ENCODE measurements around the gene ANAPC4. TPM values are rescaled to one million over a fixed set of nuclear protein-coding genes. Genes with fewer than 3 reads are reported as not detected.

ANAPC4 gene
- total RNA-seq, 1 donor from 2014 or later, result 37.4 TPM

DNA sequence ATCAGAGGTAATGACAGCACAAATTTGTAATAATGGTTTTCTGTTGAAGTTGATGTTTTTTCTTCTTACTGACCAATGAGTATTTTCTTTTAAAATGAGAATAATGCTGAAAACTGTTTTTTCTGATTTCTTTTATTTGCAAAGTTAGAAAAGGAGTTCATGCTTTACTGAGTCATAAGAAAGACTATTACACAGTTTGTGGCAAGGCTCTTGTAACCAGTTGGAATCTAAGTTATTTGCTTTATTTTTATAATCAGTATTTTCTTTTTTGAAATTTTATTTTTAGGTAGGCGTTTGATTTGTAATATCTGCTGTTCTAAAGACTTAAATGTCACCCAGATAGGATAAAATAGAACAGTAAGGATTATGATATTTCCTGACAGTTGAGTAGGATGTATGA is 25.5 kb downstream of the ANAPC4 start:
- DNase-seq, result no peak
- no peak overlapping the region for H3K4me3 Mint-ChIP-seq
- H3K36me3 Mint-ChIP-seq (ENCODE audit: low read depth), result peaks cover 55% of the 10 kb centered on the region
- peaks cover 4% of the 10 kb centered on the region for H3K4me1 Mint-ChIP-seq
- no peak overlapping the region for H3K27ac Mint-ChIP-seq
- H3K9me3 Mint-ChIP-seq, result no peaks in the 10 kb centered on the region
- intact Hi-C loops (cut with micrococcal nuclease), result no loop called here
- no peaks in the 10 kb centered on the region for H3K27me3 Mint-ChIP-seq

DNA sequence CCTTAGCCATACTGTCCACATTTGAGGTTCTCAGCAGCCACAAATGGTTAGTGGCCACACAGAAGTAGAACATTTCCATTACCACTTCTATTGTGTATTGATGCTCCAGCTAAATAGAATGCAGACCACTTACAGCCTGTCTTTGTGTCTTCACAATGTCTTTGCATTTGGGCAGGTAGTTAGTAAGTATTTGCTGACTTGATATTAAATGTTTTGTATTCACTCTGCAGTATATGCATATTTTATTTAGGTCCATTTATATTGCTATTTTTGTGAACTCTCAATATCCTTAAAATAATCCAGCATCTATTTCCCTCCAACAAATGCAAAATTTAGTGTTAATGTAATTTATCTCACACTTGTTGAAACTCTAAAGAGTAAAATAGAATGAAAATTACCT is 26.6 kb downstream of the ANAPC4 start:
- no peak overlapping the region for H3K27ac Mint-ChIP-seq
- H3K36me3 Mint-ChIP-seq (ENCODE audit: low read depth), result peaks cover 52% of the 10 kb centered on the region
- no peak for DNase-seq
- H3K4me3 Mint-ChIP-seq, result no peak overlapping the region
- H3K9me3 Mint-ChIP-seq, result no peaks in the 10 kb centered on the region
- no peaks in the 10 kb centered on the region for H3K27me3 Mint-ChIP-seq
- intact Hi-C loops (cut with micrococcal nuclease), result no loop called here
- peaks cover 4% of the 10 kb centered on the region for H3K4me1 Mint-ChIP-seq

DNA sequence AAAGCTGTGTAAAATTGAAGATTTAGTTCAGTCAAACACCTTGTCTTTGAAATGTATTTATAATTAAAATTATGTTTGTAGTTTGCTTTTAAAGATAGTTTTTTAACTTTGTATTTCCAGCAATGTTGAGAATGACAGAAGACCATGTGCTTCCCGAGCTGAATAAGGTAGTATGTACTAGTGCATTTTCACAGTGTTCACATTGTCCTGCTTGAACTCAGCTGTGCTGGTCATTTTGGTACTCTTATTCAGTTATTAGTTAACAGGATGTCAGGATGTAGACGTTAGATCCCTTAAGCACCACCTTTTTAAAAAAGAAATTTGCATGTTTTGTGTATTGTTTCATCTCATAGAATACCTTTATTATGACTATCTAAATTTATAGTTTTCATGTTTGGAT is 28.4 kb downstream of the ANAPC4 start:
- Mint-ChIP-seq H3K27me3 (no peaks in the 10 kb centered on the region), H3K9me3 (no peaks in the 10 kb centered on the region), H3K4me1 (peaks cover 3% of the 10 kb centered on the region), H3K4me3 (no peak overlapping the region), H3K36me3 (ENCODE audit: low read depth) (peaks cover 53% of the 10 kb centered on the region), H3K27ac (no peak overlapping the region)
- intact Hi-C loops (cut with micrococcal nuclease), result no loop called here
- no peak for DNase-seq

DNA sequence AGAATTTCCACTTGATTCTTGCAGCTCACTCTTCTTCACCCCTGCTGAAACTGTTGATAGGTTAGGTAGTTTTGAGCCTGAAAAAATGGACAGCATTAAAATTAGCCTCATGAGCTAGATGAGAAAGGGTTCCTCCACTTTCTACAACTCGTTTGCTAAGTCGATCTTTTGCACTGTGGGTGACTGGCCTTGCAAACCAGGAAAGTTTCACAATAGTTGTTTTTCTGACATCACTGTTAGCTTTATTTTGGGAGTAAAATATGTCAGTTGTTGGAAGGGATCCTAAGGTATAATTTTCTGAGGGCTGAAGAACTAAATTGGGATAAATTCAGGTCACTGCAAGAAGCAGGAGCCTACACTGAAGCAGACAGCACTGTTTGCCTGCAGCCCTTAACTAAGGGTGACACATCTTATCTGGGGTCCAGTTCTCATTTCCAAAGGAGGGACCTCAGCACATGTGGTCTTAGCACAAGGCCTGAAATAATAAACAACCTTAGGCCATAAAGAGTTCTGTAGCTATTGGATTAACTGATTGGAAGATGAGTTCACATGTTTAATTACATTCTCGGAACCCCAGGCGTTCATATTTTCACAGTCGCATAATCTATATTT is 29.1 kb downstream of the ANAPC4 start:
- no peak for DNase-seq
- H3K4me3 Mint-ChIP-seq, result no peak overlapping the region
- peaks cover 56% of the 10 kb centered on the region for H3K36me3 Mint-ChIP-seq (ENCODE audit: low read depth)
- intact Hi-C loops (cut with micrococcal nuclease), result no loop called here
- H3K9me3 Mint-ChIP-seq, result no peaks in the 10 kb centered on the region
- H3K27ac Mint-ChIP-seq, result no peak overlapping the region
- no peaks in the 10 kb centered on the region for H3K27me3 Mint-ChIP-seq
- no peaks in the 10 kb centered on the region for H3K4me1 Mint-ChIP-seq

DNA sequence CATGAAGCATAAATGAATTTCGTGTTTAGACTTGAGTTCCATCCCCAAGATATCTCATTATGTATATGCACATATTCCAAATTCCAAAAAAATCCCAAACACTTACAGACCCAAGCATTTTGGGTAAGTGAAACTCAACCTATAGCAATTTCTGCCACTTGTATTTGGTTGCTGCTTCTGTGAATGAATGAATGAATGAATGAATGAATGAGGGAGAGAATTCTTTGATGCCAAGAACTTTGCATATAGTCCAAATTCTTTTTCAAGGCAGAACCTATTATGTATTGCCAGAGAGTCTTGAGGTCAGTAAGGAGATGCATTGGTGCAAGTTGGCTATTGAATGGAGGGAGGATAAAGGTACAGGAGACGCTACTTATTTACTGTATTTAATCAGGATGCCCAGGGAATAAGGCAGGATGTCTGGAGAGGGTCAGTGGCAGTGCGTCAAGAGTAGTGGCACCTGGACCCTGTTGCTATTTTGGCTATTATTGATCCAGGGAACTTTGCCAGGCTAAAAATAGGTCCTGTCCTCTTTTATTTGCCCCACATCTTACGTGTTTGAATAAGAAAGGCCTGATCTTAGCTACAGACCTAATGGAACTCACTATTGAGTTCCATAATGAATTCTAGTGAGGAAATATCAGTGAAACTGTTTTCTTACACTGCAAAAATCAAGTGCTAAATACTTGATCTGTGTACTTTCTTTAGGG is 33.9 kb downstream of the ANAPC4 start:
- Mint-ChIP-seq H3K9me3 (no peaks in the 10 kb centered on the region), H3K27me3 (no peaks in the 10 kb centered on the region), H3K4me1 (no peaks in the 10 kb centered on the region), H3K36me3 (ENCODE audit: low read depth) (peaks cover 59% of the 10 kb centered on the region), H3K27ac (no peak overlapping the region), H3K4me3 (no peak overlapping the region)
- no peak for DNase-seq
- intact Hi-C loops (cut with micrococcal nuclease), result no loop called here

DNA sequence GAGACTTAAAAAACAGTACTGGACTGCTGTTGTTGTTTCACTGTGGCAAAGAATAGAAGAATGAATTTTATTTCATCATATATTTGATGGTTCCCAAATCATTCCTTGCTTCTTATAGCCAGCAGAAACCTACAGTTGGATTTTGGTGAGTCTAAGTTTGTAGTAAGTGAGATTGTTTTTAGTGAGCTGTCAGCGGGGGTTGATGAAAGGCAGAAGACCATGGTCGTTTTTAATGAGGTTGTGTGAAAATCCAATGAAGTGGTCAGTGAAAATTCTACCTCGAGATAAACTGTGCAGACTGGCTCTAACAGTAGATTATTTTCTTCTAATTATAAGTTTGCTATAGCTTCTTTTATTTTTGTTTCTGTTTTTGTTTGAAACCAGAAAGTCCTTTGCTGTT is 36.2 kb downstream of the ANAPC4 start:
- no peaks in the 10 kb centered on the region for H3K27me3 Mint-ChIP-seq
- H3K4me3 Mint-ChIP-seq, result no peak overlapping the region
- intact Hi-C loops (cut with micrococcal nuclease), result no loop called here
- no peak for DNase-seq
- no peaks in the 10 kb centered on the region for H3K4me1 Mint-ChIP-seq
- H3K36me3 Mint-ChIP-seq (ENCODE audit: low read depth), result peaks cover 55% of the 10 kb centered on the region
- H3K9me3 Mint-ChIP-seq, result no peaks in the 10 kb centered on the region
- H3K27ac Mint-ChIP-seq, result no peak overlapping the region

DNA sequence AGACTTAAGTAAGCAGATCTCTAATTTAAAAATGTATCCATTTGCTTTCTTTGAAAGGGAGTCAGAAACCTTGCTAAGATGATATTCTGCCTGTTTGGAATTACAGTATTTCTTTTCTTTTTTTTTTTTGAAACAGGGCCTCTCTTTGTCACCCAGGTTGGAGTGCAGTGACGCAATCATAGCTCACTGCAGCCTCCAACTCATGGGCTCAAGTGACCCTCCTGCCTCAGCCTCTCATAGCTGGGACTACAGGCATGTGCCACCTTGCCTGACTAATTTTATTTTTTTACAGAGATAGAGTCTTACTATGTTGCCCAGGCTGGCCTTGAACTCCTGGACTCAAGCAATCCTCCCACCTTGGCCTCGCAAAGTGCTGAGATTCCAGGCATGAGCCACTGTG is 40.0 kb downstream of the ANAPC4 start:
- intact Hi-C loops (cut with micrococcal nuclease), result no loop called here
- no peak for DNase-seq
- H3K9me3 Mint-ChIP-seq, result no peaks in the 10 kb centered on the region
- H3K27me3 Mint-ChIP-seq, result no peaks in the 10 kb centered on the region
- H3K4me3 Mint-ChIP-seq, result no peak overlapping the region
- no peaks in the 10 kb centered on the region for H3K4me1 Mint-ChIP-seq
- H3K36me3 Mint-ChIP-seq (ENCODE audit: low read depth), result peaks cover 30% of the 10 kb centered on the region
- no peak overlapping the region for H3K27ac Mint-ChIP-seq

DNA sequence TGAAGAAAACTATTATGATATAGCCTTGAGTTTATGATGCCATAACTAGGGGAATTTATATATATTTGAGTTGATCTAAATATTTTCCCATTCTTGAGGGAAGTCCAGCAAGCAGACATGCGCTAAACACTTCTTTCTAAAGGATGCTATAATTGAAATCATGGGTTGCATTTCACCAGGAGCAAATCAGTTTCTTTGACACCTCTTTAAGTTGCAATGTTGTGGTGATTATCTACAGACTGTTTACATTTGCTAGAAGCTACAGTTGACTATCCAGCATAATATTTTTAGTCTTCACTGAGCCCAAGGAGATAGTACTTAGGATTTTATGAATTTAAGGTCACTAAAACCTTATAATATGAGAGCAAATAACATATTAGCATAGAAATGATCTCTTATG is 43.9 kb downstream of the ANAPC4 start:
- no peak overlapping the region for H3K4me3 Mint-ChIP-seq
- DNase-seq, result no peak
- no peaks in the 10 kb centered on the region for H3K27me3 Mint-ChIP-seq
- intact Hi-C loops (cut with micrococcal nuclease), result no loop called here
- H3K9me3 Mint-ChIP-seq, result no peaks in the 10 kb centered on the region
- no peak overlapping the region for H3K27ac Mint-ChIP-seq
- H3K36me3 Mint-ChIP-seq (ENCODE audit: low read depth), result peaks cover 20% of the 10 kb centered on the region
- peaks cover 3% of the 10 kb centered on the region for H3K4me1 Mint-ChIP-seq

DNA sequence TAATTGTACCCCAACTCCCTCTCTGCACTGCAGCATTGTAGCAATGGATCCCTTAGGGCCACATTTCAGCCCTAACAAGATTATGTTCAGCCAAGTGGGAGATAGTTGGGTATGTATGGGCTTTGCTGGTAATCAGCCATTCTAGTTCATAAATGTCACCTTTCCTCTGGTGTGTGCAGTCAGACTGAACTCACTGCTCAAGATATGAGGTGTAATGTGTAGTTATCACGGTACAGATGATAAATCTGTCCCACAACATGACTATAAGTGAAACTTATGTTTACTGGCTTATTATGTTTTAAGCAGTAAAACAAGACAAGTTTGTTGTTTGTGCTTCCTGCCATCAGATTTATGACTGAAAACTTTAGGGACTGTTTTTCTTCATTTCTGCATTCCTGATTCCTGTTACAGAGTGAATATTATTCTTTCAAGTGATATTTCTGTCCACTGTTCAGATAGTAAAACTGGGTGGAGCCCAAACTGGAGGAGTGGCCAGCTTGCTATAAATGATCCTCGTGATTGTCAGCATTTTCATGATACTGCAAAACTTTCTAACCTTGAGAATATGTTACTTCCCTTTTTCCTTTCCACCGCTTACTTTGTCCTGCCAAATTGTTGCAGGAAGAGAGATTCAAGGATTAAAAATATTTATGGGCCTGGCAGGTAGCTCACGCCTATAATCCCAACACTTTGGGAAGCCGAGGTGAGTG is 44.9 kb downstream of the ANAPC4 start:
- H3K36me3 Mint-ChIP-seq (ENCODE audit: low read depth), result peaks cover 16% of the 10 kb centered on the region
- no peaks in the 10 kb centered on the region for H3K27me3 Mint-ChIP-seq
- peaks cover 3% of the 10 kb centered on the region for H3K4me1 Mint-ChIP-seq
- intact Hi-C loops (cut with micrococcal nuclease), result no loop called here
- H3K4me3 Mint-ChIP-seq, result no peak overlapping the region
- no peak for DNase-seq
- peak overlapping the region; percentile 24 for H3K27ac Mint-ChIP-seq
- H3K9me3 Mint-ChIP-seq, result no peaks in the 10 kb centered on the region

DNA sequence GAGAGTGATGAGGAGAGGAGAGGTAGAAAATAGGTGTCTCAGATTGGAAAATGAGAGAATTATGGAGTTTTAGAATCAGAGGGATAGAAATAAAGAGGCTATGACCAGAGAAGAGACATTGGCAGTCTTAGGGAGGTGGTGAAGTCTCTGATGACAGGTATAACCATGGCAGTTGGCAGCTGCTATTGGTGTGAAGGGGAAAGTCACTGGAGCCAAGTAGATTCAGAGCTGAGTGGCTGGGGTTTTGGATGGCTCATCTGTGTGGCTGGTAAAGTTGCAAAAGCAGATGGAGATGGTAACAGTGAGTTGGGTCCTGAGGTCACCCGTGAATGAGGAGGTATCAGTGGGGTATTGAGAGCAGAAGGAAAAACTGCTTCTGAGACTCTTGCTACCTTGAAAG is 46.5 kb downstream of the ANAPC4 start:
- no peak overlapping the region for H3K4me3 Mint-ChIP-seq
- no peaks in the 10 kb centered on the region for H3K9me3 Mint-ChIP-seq
- intact Hi-C loops (cut with micrococcal nuclease), result no loop called here
- peaks cover 3% of the 10 kb centered on the region for H3K4me1 Mint-ChIP-seq
- H3K27me3 Mint-ChIP-seq, result no peaks in the 10 kb centered on the region
- peaks cover 11% of the 10 kb centered on the region for H3K36me3 Mint-ChIP-seq (ENCODE audit: low read depth)
- H3K27ac Mint-ChIP-seq, result no peak overlapping the region
- DNase-seq, result no peak

DNA sequence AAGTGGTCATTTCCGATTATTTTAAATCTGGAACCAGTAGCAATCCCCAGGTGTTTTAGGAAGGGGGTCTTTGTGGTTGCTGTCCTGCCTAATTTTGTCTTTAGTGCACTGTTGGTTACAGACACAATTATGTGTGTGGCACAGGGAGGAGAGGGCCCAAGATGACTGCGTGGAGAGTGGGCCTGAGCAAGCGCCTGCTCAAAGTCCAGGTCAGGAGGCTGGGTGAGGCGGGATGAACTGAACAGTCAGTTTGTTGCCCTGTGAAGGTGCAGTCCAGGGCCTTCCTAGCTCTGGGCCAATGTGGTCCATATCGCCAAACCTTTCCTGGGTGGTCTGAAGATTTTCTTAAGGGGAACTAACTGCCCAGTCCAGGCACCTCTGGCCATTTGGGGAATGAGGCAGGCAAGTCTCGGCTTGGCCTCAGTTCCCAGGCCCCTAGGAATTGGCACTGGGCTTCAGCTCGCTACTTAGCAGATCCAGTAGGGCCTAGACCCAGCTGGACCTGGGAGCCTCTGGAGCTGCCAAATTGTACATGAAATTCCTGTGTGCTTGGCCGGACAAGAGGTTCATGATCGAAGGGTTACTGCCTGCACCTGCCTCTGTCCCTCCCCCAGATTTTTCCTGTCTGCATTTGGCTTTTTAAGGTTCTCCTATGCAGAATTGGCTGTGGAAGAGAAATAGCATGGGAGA is 47.6 kb downstream of the ANAPC4 start:
- H3K36me3 Mint-ChIP-seq (ENCODE audit: low read depth), result peaks cover 8% of the 10 kb centered on the region
- H3K9me3 Mint-ChIP-seq, result no peaks in the 10 kb centered on the region
- no peak overlapping the region for H3K4me3 Mint-ChIP-seq
- H3K27me3 Mint-ChIP-seq, result no peaks in the 10 kb centered on the region
- H3K27ac Mint-ChIP-seq, result no peak overlapping the region
- H3K4me1 Mint-ChIP-seq, result peaks cover 3% of the 10 kb centered on the region
- intact Hi-C loops (cut with micrococcal nuclease), result no loop called here
- DNase-seq, result no peak

DNA sequence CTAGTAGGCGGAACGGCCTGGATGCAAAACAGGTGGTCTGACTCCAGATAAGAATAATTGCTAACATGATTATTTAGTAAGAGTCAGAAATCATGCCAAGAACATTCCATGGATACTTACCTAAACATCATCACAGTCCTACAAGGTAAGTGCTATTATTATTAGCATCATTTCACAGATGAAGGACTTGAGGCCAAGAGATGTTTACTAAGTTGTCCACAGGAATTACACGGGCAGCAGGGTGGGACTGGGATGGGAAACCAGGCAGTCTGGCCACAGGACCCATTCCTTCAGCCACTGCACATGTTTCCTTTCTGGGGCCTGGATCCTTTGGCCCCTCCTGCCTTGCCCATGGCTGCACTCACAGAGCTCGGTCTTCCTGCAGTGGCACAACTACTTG is 48.3 kb downstream of the ANAPC4 start:
- Mint-ChIP-seq H3K27ac (no peak overlapping the region), H3K36me3 (ENCODE audit: low read depth) (peaks cover 4% of the 10 kb centered on the region), H3K9me3 (no peaks in the 10 kb centered on the region), H3K4me1 (peaks cover 3% of the 10 kb centered on the region), H3K4me3 (no peak overlapping the region), H3K27me3 (no peaks in the 10 kb centered on the region)
- DNase-seq, result no peak
- intact Hi-C loops (cut with micrococcal nuclease), result no loop called here

DNA sequence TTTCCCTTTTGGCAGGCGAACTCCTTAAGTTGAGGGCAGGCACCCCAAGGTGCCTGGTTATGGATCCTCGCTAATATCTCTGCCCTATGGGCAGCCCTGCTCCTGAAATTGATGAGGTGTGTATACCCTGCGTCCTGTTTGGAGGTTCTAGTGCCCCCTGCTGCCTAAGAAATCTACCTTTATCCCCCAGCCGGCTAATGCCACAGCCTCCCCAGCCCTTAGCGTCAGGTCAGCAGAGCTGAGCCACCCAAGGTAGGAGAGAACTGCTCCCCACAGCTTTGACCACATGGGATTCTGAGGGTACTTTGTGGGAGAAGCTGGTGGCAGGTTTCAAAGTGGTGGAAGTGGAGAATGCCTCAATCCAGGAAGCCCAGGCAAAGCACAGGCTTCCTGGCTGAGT is 50.8 kb downstream of the ANAPC4 start:
- H3K4me3 Mint-ChIP-seq, result no peak overlapping the region
- no peak for DNase-seq
- H3K36me3 Mint-ChIP-seq (ENCODE audit: low read depth), result no peaks in the 10 kb centered on the region
- no peaks in the 10 kb centered on the region for H3K9me3 Mint-ChIP-seq
- H3K27ac Mint-ChIP-seq, result no peak overlapping the region
- H3K27me3 Mint-ChIP-seq, result no peaks in the 10 kb centered on the region
- H3K4me1 Mint-ChIP-seq, result no peaks in the 10 kb centered on the region
- intact Hi-C loops (cut with micrococcal nuclease), result no loop called here

DNA sequence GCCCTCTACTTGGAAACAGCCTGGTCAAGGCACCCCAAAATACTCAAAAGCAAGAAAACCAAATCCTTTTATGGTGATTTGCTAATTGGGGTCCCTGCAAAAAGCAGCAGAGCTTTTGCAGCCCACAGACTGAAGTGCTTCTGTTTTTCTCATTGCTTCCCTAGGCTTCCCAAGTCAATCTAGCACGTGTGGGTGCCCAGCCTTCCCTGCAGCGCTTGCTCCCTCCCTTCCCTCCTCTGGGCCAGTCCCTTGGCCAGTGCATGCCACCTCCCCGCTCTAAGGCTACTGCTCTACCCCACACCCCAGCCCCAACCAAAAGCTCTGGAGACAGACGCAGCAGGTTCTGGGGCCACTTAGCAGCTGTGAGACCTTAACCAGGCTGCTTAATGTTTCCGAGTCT is 53.6 kb downstream of the ANAPC4 start:
- no peak for DNase-seq
- no peak overlapping the region for H3K4me3 Mint-ChIP-seq

More for the DNA sequence above, 53.6 kb downstream of the ANAPC4 start:
- Mint-ChIP-seq H3K9me3 (no peaks in the 10 kb centered on the region), H3K27me3 (no peaks in the 10 kb centered on the region), H3K4me1 (no peaks in the 10 kb centered on the region), H3K36me3 (ENCODE audit: low read depth) (no peaks in the 10 kb centered on the region), H3K27ac (no peak overlapping the region)
- intact Hi-C loops (cut with micrococcal nuclease), result no loop called here

Measured in activated CD4-positive, alpha-beta T cell treated with anti-CD3 and anti-CD28 coated beads, Interleukin-2, amount 10 ng/mL, durations not matched to agents 24 days and 14 days (primary cell).